IMR-90 (cell line): ENCODE results near the gene ENOX1. TPM values are rescaled to one million over a fixed set of nuclear protein-coding genes. Genes with fewer than 3 reads are reported as not detected.

Experiments
- ATAC-seq: fragments of 200-7000 bp; cut with Tn5 transposase; 2 replicates; pipeline ENCODE4 v1.9.1; 2020; ENCODE audit warnings: low read depth, mild to moderate bottlenecking, moderate library complexity
- BruUV-seq: library from RNA; stranded (reverse); fragments of 400-500 nt; replicated peaks from 2 replicates; lab custom pipeline; 2021; lab: Mats Ljungman, UMichigan
- CTCF ChIA-PET: fragments of 300-600 bp; formaldehyde crosslinking; extraction: SDS; loops from one replicate; lab custom pipeline; 2021; ENCODE audit warnings: antibody characterized with exemption; lab: Yijun Ruan, JAX
- POLR2A ChIA-PET: fragments of 300-600 bp; sonication (Branson Sonifier 250); formaldehyde crosslinking; loops from one replicate; lab custom pipeline; 2022; ENCODE audit warnings: antibody characterized with exemption; ENCODE audit not compliant: unreplicated experiment; lab: Charles Lee
- DNase-seq: peaks from one replicate; pipeline ENCODE4 v3.0.0; 2013
- H2AFZ ChIP-seq: replicated peaks from 2 replicates; pipeline ENCODE3; 2013; ENCODE audit warnings: low read length, mild to moderate bottlenecking; ENCODE audit not compliant: poor library complexity
- H2AK5ac ChIP-seq: 2 replicates; pipeline ENCODE4 v1.6.1; 2013; ENCODE audit warnings: low read depth, low read length, inconsistent platforms
- H2AK9ac ChIP-seq: replicated peaks from 2 replicates; pipeline ENCODE3; 2013; ENCODE audit warnings: mild to moderate bottlenecking, low read depth, low read length, moderate library complexity; ENCODE audit not compliant: poor library complexity
- H2BK120ac ChIP-seq: 2 replicates; pipeline ENCODE4 v1.6.1; 2013; ENCODE audit warnings: low read depth, low read length, inconsistent platforms
- H2BK15ac ChIP-seq: 3 replicates; pipeline ENCODE4 v1.6.1; 2013; ENCODE audit warnings: low read depth, low read length, inconsistent platforms
- H2BK20ac ChIP-seq: 2 replicates; pipeline ENCODE4 v1.6.1; 2013; ENCODE audit warnings: low read depth, mild to moderate bottlenecking, inconsistent platforms, low read length, moderate library complexity
- H2BK5ac ChIP-seq: 2 replicates; pipeline ENCODE4 v1.6.1; 2013; ENCODE audit warnings: mild to moderate bottlenecking, low read depth, low read length, inconsistent platforms; ENCODE audit not compliant: poor library complexity, severe bottlenecking
- H3K14ac ChIP-seq: replicated peaks from 2 replicates; pipeline ENCODE4 v1.6.1; 2013; ENCODE audit warnings: low read depth, low read length, inconsistent platforms
- H3K18ac ChIP-seq: 2 replicates; pipeline ENCODE4 v1.6.1; 2013; ENCODE audit warnings: low read depth, low read length, control low read depth
- H3K23ac ChIP-seq: 2 replicates; pipeline ENCODE4 v1.6.1; 2013; ENCODE audit warnings: low read depth, low read length, inconsistent platforms
- H3K27ac ChIP-seq: 2 replicates; pipeline ENCODE4 v1.5.1; 2013; ENCODE audit warnings: mild to moderate bottlenecking, control low read depth, low read length; ENCODE audit not compliant: insufficient read depth
- H3K27me3 ChIP-seq: 2 replicates; pipeline ENCODE4 v1.6.1; 2013; ENCODE audit warnings: low read length; ENCODE audit not compliant: control insufficient read depth, insufficient read depth
- H3K36me3 ChIP-seq: 2 replicates; pipeline ENCODE4 v1.6.1; 2013; ENCODE audit warnings: low read length, mixed read lengths; ENCODE audit not compliant: control insufficient read depth, insufficient read depth
- H3K4ac ChIP-seq: 2 replicates; pipeline ENCODE4 v1.6.1; 2013; ENCODE audit warnings: low read depth, low read length, inconsistent platforms
- H3K4me1 ChIP-seq: 2 replicates; pipeline ENCODE4 v1.6.1; 2013; ENCODE audit warnings: low read length, mixed read lengths; ENCODE audit not compliant: control insufficient read depth, insufficient read depth
- H3K4me2 ChIP-seq: 2 replicates; pipeline ENCODE4 v1.6.1; 2013; ENCODE audit warnings: low read depth, mild to moderate bottlenecking, control low read depth, low read length, moderate library complexity
- H3K4me3 ChIP-seq: 2 replicates; pipeline ENCODE4 v1.5.1; 2013; ENCODE audit warnings: low read depth, mild to moderate bottlenecking, control low read depth, low read length, moderate library complexity; ENCODE audit not compliant: insufficient read depth
- H3K56ac ChIP-seq: 2 replicates; pipeline ENCODE4 v1.6.1; 2013; ENCODE audit warnings: low read length, inconsistent platforms; ENCODE audit not compliant: insufficient read depth; ENCODE audit errors: extremely low read depth
- H3K79me1 ChIP-seq, 2 experiments: 2 replicates each; pipeline ENCODE4 v1.6.1; 2013; ENCODE audit warnings: low read length in 2 of 2, inconsistent platforms in 1 of 2, low read depth in 1 of 2
- H3K9ac ChIP-seq: 2 replicates; pipeline ENCODE4 v1.6.1; 2013; ENCODE audit warnings: low read depth, low read length, control low read depth
- H3K9me1 ChIP-seq: 2 replicates; pipeline ENCODE4 v1.6.1; 2013; ENCODE audit warnings: low read length, inconsistent platforms; ENCODE audit not compliant: insufficient read depth
- H3K9me3 ChIP-seq: 2 replicates; pipeline ENCODE4 v1.6.1; 2013; ENCODE audit warnings: low read length; ENCODE audit not compliant: control insufficient read depth, insufficient read depth
- H4K20me1 ChIP-seq: 2 replicates; pipeline ENCODE4 v1.6.1; 2013; ENCODE audit warnings: low read length, inconsistent platforms; ENCODE audit not compliant: insufficient read depth
- H4K5ac ChIP-seq: 2 replicates; pipeline ENCODE4 v1.6.1; 2013; ENCODE audit warnings: mild to moderate bottlenecking, low read depth, low read length, control low read depth
- H4K8ac ChIP-seq, 2 experiments: 2 replicates each; pipeline ENCODE4 v1.6.1; 2013; ENCODE audit warnings: low read depth in 2 of 2, low read length in 2 of 2, control low read depth in 1 of 2, inconsistent platforms in 1 of 2
- H4K91ac ChIP-seq: 2 replicates; pipeline ENCODE4 v1.6.1; 2013; ENCODE audit warnings: low read depth, low read length, inconsistent platforms; ENCODE audit not compliant: insufficient read depth
- CEBPB ChIP-seq: IDR thresholded peaks from 2 replicates; pipeline ENCODE4 v1.6.1; 2012; ENCODE audit warnings: low read depth, low read length, improper control_type of control experiment
- CHD1 ChIP-seq: IDR thresholded peaks from 2 replicates; pipeline ENCODE4 v1.6.1; 2012; ENCODE audit warnings: low read depth, low read length, improper control_type of control experiment
- FOS ChIP-seq: fragments of 150-350 bp; IDR thresholded peaks from 2 replicates; pipeline ENCODE4 v1.6.1; 2016; ENCODE audit warnings: low read depth, low read length
- MAFK ChIP-seq: IDR thresholded peaks from 2 replicates; pipeline ENCODE4 v1.6.1; 2012; ENCODE audit warnings: low read depth, low read length, improper control_type of control experiment
- POLR2A ChIP-seq: IDR thresholded peaks from 2 replicates; pipeline ENCODE4 v1.6.1; 2012; ENCODE audit warnings: mild to moderate bottlenecking, low read depth, low read length
- RCOR1 ChIP-seq: IDR thresholded peaks from 2 replicates; pipeline ENCODE4 v1.6.1; 2012; ENCODE audit warnings: mild to moderate bottlenecking, low read length, improper control_type of control experiment; ENCODE audit not compliant: insufficient replicate concordance
- RFX5 ChIP-seq: IDR thresholded peaks from 2 replicates; pipeline ENCODE4 v1.8.0; 2012; ENCODE audit warnings: low read depth, mild to moderate bottlenecking, low read length, moderate library complexity
- SMC3 ChIP-seq: fragments of 150-350 bp; IDR thresholded peaks from 2 replicates; pipeline ENCODE4 v1.6.1; 2016; ENCODE audit warnings: low read depth, mild to moderate bottlenecking, antibody characterized with exemption, low read length, moderate library complexity
- WGBS, 2 experiments: methylation state at CpG; one replicate each; pipeline versions ENCODE4 v1.1.5 to v1.1.7; 2013; ENCODE audit warnings: missing lambda C conversion rate in 2 of 2; ENCODE audit not compliant: insufficient read length in 1 of 2; ENCODE audit errors: extremely low coverage in 2 of 2; 5-methylcytosine and 5-hydroxymethylcytosine counted together
- dilution Hi-C: fragments of 300-500 bp; cut with HindIII; formaldehyde crosslinking; loops from one replicate; pipeline ENCODE4 v1.14.3; 2018; ENCODE audit warnings: low sequenced_read_pairs; ENCODE audit not compliant: unreplicated experiment
- in situ Hi-C: fragments of 300-500 bp; cut with MboI; formaldehyde crosslinking; loops from 3 replicates; pipeline ENCODE4 v1.14.3; 2019; ENCODE audit warnings: low sequenced_read_pairs, inconsistent platforms, mixed read lengths
- intact Hi-C: fragments of 100-400 bp; cut with micrococcal nuclease; formaldehyde crosslinking; loops from 2 replicates; pipeline ENCODE4 v1.10.0; 2022
- polyA plus RNA-seq, 3 experiments: library from polyadenylated mRNA; depleted of rRNA; stranded (reverse); fragments of >200 nt; gene quantifications; 2 replicates each; pipeline ENCODE4 v1.2.3, GENCODE V29; 2012; ENCODE audit warnings: low replicate concordance in 1 of 3
- total RNA-seq: library from RNA; depleted of rRNA; stranded (reverse); fragments of >200 nt; gene quantifications from 2 replicates; pipeline ENCODE4 v1.2.3, GENCODE V29; 2012
- TF ChIP-seq, protein P1 (sequence below): conservative IDR thresholded peaks from 2 replicates; pipeline ENCODE4 v1.5.1; 2012; ENCODE audit warnings: mild to moderate bottlenecking, low read depth, low read length, improper control_type of control experiment
- TF ChIP-seq, protein P2 (sequence below): fragments of 150-350 bp; IDR thresholded peaks from 2 replicates; pipeline ENCODE4 v1.6.1; 2016; ENCODE audit warnings: low read depth, mild to moderate bottlenecking, low read length, moderate library complexity, borderline replicate concordance

ENOX1 gene
- total and polyA plus RNA-seq, 2 of the 4 experiments (the other 2 are of a cell fraction), result 0.99 to 1.3 TPM

DNA sequence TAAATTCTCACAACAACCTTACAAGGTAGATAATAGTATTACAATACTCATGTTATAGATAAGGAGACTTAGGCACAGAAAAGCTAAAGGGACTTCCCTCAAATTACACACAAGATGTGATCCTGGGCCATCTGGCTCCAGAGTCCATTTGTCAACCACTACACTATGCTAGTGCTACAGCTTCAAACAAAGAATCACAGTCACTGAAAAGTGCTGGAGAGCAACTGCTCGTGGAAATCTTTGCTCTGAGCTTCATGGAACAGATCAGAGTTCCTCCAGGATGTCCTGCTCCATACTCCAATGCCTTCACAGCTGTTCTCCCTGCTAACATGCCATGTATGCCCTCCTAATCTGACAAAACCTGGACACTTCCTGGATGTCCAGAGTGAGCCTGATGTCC is 271.2 kb downstream of the ENOX1 start:
- H3K14ac ChIP-seq, result no peak overlapping the region
- 0 out of 2 replicates have a peak overlapping the region, but pooled peaks have one; percentile 14 for H3K56ac ChIP-seq
- H2AK9ac ChIP-seq, result no peak overlapping the region
- dilution Hi-C loops, result no loop called here
- CTCF ChIA-PET, result no interaction called here
- no peak overlapping the region for H4K91ac ChIP-seq
- H3K4ac ChIP-seq, result no peak overlapping the region
- peaks cover 7% of the 10 kb centered on the region for H3K9me1 ChIP-seq
- H2AFZ ChIP-seq, result no peak overlapping the region
- WGBS, 2 experiments, result 40% methylated on average over 1 of the region's 1 CpG; no CpG with 5 or more reads in 1 of the 2 experiments
- H4K5ac ChIP-seq, result peak overlapping the region; percentile 53; the same call in 1 of the 2 replicates
- no peaks in the 10 kb centered on the region for H3K36me3 ChIP-seq
- H3K4me2 ChIP-seq, result no peak overlapping the region
- H2BK20ac ChIP-seq, result no peak overlapping the region
- no peak overlapping the region for H2AK5ac ChIP-seq
- TF ChIP-seq RFX5 (no peak), POLR2A (no peak), SMC3 (no peak), CHD1 (no peak), MAFK (no peak), FOS (no peak), RCOR1 (no peak), CEBPB (no peak)
- TF ChIP-seq, protein P1, sequence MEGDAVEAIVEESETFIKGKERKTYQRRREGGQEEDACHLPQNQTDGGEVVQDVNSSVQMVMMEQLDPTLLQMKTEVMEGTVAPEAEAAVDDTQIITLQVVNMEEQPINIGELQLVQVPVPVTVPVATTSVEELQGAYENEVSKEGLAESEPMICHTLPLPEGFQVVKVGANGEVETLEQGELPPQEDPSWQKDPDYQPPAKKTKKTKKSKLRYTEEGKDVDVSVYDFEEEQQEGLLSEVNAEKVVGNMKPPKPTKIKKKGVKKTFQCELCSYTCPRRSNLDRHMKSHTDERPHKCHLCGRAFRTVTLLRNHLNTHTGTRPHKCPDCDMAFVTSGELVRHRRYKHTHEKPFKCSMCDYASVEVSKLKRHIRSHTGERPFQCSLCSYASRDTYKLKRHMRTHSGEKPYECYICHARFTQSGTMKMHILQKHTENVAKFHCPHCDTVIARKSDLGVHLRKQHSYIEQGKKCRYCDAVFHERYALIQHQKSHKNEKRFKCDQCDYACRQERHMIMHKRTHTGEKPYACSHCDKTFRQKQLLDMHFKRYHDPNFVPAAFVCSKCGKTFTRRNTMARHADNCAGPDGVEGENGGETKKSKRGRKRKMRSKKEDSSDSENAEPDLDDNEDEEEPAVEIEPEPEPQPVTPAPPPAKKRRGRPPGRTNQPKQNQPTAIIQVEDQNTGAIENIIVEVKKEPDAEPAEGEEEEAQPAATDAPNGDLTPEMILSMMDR, result no peak
- TF ChIP-seq, protein P2, sequence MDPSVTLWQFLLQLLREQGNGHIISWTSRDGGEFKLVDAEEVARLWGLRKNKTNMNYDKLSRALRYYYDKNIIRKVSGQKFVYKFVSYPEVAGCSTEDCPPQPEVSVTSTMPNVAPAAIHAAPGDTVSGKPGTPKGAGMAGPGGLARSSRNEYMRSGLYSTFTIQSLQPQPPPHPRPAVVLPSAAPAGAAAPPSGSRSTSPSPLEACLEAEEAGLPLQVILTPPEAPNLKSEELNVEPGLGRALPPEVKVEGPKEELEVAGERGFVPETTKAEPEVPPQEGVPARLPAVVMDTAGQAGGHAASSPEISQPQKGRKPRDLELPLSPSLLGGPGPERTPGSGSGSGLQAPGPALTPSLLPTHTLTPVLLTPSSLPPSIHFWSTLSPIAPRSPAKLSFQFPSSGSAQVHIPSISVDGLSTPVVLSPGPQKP, result no peak
- DNase-seq (no peak), ATAC-seq (no peak)
- H3K79me1 ChIP-seq, result no peaks in the 10 kb centered on the region
- in situ Hi-C loops, result no loop called here
- H3K18ac ChIP-seq, result peak overlapping the region; percentile 30; the same call in 1 of the 2 replicates
- no peak overlapping the region for H2BK120ac ChIP-seq
- POLR2A ChIA-PET, result no interaction called here
- H3K4me3 ChIP-seq, result no peak overlapping the region
- H3K27ac ChIP-seq, result peak overlapping the region; percentile 11; the same call in 1 of the 2 replicates
- H3K23ac ChIP-seq, result no peak overlapping the region; the same call in 1 of the 2 replicates
- no TSS peak for BruUV-seq
- H4K20me1 ChIP-seq, result no peaks in the 10 kb centered on the region
- no peak overlapping the region for H4K8ac ChIP-seq
- peaks cover 4% of the 10 kb centered on the region; the same call in 1 of the 2 replicates for H3K4me1 ChIP-seq
- intact Hi-C loops, result no loop called here
- no peaks in the 10 kb centered on the region for H3K9me3 ChIP-seq
- H3K9ac ChIP-seq, result no peak overlapping the region
- H2BK15ac ChIP-seq, result peak overlapping the region; percentile 8; the same call in 1 of the 3 replicates
- no peak overlapping the region for H2BK5ac ChIP-seq
- no peaks in the 10 kb centered on the region for H3K27me3 ChIP-seq
